Liver (tissue), 9 donors: ENCODE data around the gene PADI3. TPM values are rescaled to one million over a fixed set of nuclear protein-coding genes. Genes with fewer than 3 reads are reported as not detected.
A peak's percentile ranks its signal among the peaks of the same experiment; 100 is the strongest.

ENCODE experiments used
- DNase-seq: peaks from one replicate; pipeline ENCODE4 v3.0.0-alpha.2; 2017; ENCODE audit warnings: low spot score
- H3K27ac ChIP-seq, 2 donors: one replicate each; pipeline ENCODE4 v1.7.0; 2013; ENCODE audit warnings: inconsistent platforms in 2 of 2, low read length in 2 of 2, control low read depth in 1 of 2, low read depth in 1 of 2, mild to moderate bottlenecking in 1 of 2
- H3K27me3 ChIP-seq, 4 donors: one replicate each; pipeline versions ENCODE4 v1.6.1 to v1.7.0; 2013; ENCODE audit warnings: low read length in 3 of 4, inconsistent platforms in 1 of 4, mild to moderate bottlenecking in 1 of 4, moderate library complexity in 1 of 4; ENCODE audit not compliant: control insufficient read depth in 4 of 4, insufficient read depth in 4 of 4
- H3K36me3 ChIP-seq, 4 donors: one replicate each; pipeline versions ENCODE4 v1.6.1 to v1.7.0; 2013; ENCODE audit warnings: low read length in 3 of 4, mild to moderate bottlenecking in 3 of 4, low read depth in 1 of 4, moderate library complexity in 1 of 4; ENCODE audit not compliant: control insufficient read depth in 4 of 4, insufficient read depth in 3 of 4
- H3K4me1 ChIP-seq, 4 donors: one replicate each; pipeline versions ENCODE4 v1.6.1 to v1.7.0; 2013; ENCODE audit warnings: low read length in 3 of 4, mild to moderate bottlenecking in 3 of 4, moderate library complexity in 1 of 4; ENCODE audit not compliant: control insufficient read depth in 4 of 4, insufficient read depth in 4 of 4
- H3K4me3 ChIP-seq, 3 donors: one replicate each; pipeline versions ENCODE4 v1.6.1 to v1.7.0; 2013; ENCODE audit warnings: low read length in 3 of 3, control low read depth in 1 of 3, low read depth in 1 of 3, mild to moderate bottlenecking in 1 of 3
- H3K9ac ChIP-seq, 2 donors: one replicate each; pipeline ENCODE4 v1.7.0; 2013; ENCODE audit warnings: low read length in 2 of 2, mild to moderate bottlenecking in 2 of 2, moderate library complexity in 2 of 2, control low read depth in 1 of 2, low read depth in 1 of 2
- H3K9me3 ChIP-seq, 4 donors: one replicate each; pipeline versions ENCODE4 v1.6.1 to v1.7.0; 2013; ENCODE audit warnings: low read length in 3 of 4; ENCODE audit not compliant: control insufficient read depth in 4 of 4
- CTCF ChIP-seq: fragments of 150-350 bp; IDR thresholded peaks from 2 replicates; pipeline ENCODE4 v1.5.1; 2017; ENCODE audit warnings: improper control_type of control experiment, low read depth, low read length; ENCODE audit not compliant: missing input control
- EGR1 ChIP-seq, 2 donors: IDR thresholded peaks; 2 replicates each; pipeline ENCODE4 v1.6.1; 2016 to 2018; ENCODE audit warnings: antibody characterized with exemption in 2 of 2, low read depth in 2 of 2
- FOXA1 ChIP-seq: IDR thresholded peaks from 2 replicates; pipeline ENCODE4 v1.6.1; 2016; ENCODE audit warnings: antibody characterized with exemption
- GABPA ChIP-seq, 2 donors: IDR thresholded peaks in 1 of 2; conservative IDR thresholded peaks in 1 of 2; 2 replicates each; pipeline ENCODE4 v1.6.1; 2016; ENCODE audit warnings: antibody characterized with exemption in 2 of 2, mild to moderate bottlenecking in 1 of 2, moderate library complexity in 1 of 2
- HNF4A ChIP-seq, 2 donors: conservative IDR thresholded peaks; 2 replicates each; pipeline ENCODE4 v1.6.1; 2016; ENCODE audit warnings: antibody characterized with exemption in 2 of 2, mild to moderate bottlenecking in 2 of 2
- HNF4G ChIP-seq: IDR thresholded peaks from 2 replicates; pipeline ENCODE4 v1.6.1; 2016; ENCODE audit warnings: antibody characterized with exemption
- JUND ChIP-seq, 2 donors: IDR thresholded peaks; 2 replicates each; pipeline ENCODE4 v1.6.1; 2016; ENCODE audit warnings: antibody characterized with exemption in 2 of 2
- MAX ChIP-seq: IDR thresholded peaks from 2 replicates; pipeline ENCODE4 v1.6.1; 2016; ENCODE audit warnings: antibody characterized with exemption
- NR2F2 ChIP-seq: IDR thresholded peaks from 2 replicates; pipeline ENCODE4 v1.6.1; 2016; ENCODE audit warnings: antibody characterized with exemption
- RAD21 ChIP-seq, 2 donors: IDR thresholded peaks; 2 replicates each; pipeline ENCODE4 v1.6.1; 2016; ENCODE audit warnings: antibody characterized with exemption in 2 of 2, mild to moderate bottlenecking in 2 of 2
- REST ChIP-seq: IDR thresholded peaks from 2 replicates; pipeline ENCODE4 v1.6.1; 2016; ENCODE audit warnings: antibody characterized with exemption, mild to moderate bottlenecking
- RXRA ChIP-seq, 2 donors: IDR thresholded peaks; 2 replicates each; pipeline ENCODE4 v1.6.1; 2017 to 2018; ENCODE audit warnings: antibody characterized with exemption in 2 of 2, mild to moderate bottlenecking in 1 of 2
- SP1 ChIP-seq: IDR thresholded peaks from 2 replicates; pipeline ENCODE4 v1.6.1; 2018; ENCODE audit warnings: antibody characterized with exemption, mild to moderate bottlenecking
- TAF1 ChIP-seq: conservative IDR thresholded peaks from 2 replicates; pipeline ENCODE4 v1.6.1; 2016; ENCODE audit warnings: antibody characterized with exemption, mild to moderate bottlenecking
- YY1 ChIP-seq: IDR thresholded peaks from 2 replicates; pipeline ENCODE4 v1.6.1; 2016; ENCODE audit warnings: antibody characterized with exemption, mild to moderate bottlenecking
- ZBTB33 ChIP-seq: IDR thresholded peaks from 2 replicates; pipeline ENCODE4 v1.6.1; 2016; ENCODE audit warnings: antibody characterized with exemption
- WGBS: extraction: QIAGEN DNeasy Blood & Tissue Kit; methylation state at CpG from one replicate; pipeline ENCODE4 v1.1.7; 2013; 5-methylcytosine and 5-hydroxymethylcytosine counted together
- polyA plus RNA-seq, 2 donors: library from polyadenylated mRNA; stranded (reverse) in 1 of 2; unstranded in 1 of 2; fragments of 200-250 nt in 1 of 2; fragments of >200 nt in 1 of 2; fragmentation: Nextera tagmentation in 1 of 2; extraction: Ambion mirVana in 1 of 2; gene quantifications; one replicate each; pipeline versions ENCODE4 v1.2.1 to v1.2.3, GENCODE V29; 2013 to 2015
- total RNA-seq, 2 donors: library from RNA; depleted of rRNA; stranded (reverse); fragments of >200 nt; gene quantifications; one replicate each; pipeline ENCODE4 v1.2.3, GENCODE V29; 2014
- donor health status: healthy.
- donor health status: healthy.
- donor health status: healthy.
- donor health status: healthy.
- donor health status: healthy.

Gene PADI3
- total and polyA plus RNA-seq, 4 donors = not detected

GRCh38 chr1:17307946-17308345 lies 59.0 kb downstream of the PADI3 start, which contains the start of gene PADI4:
PADI4 (plus strand) TSS chr1:17308197; CDS start chr1:17308223, 26 bp downstream.
- H3K27me3 ChIP-seq = peaks cover 0 to 7% (median 2%) of the 10 kb centered on the region in 4 donors

GRCh38 chr1:17308593-17308992 lies 59.7 kb downstream of the PADI3 start:
- TF ChIP-seq CTCF = no peak
- no peak for TF ChIP-seq FOXA1
- TF ChIP-seq SP1 = no peak
- TF ChIP-seq ZBTB33 = no peak
- TF ChIP-seq RXRA (IDR thresholded peaks at IDR 0.05) = no peak
- TF ChIP-seq GABPA (IDR thresholded peaks at IDR 0.05 in 1 of 2, conservative IDR thresholded peaks at IDR 0.05 in 1 of 2) = no peak
- TF ChIP-seq MAX = no peak
- H3K4me1 ChIP-seq = no peaks in the 10 kb centered on the region

More at GRCh38 chr1:17307946-17308345, 59.0 kb downstream of the PADI3 start, which contains the start of gene PADI4:
- Histone ChIP-seq H3K36me3 (no peaks in the 10 kb centered on the region), H3K9ac (no peak within 1 kb of the TSS), H3K4me3 (no peak within 1 kb of the TSS), H3K27ac (peak within 1 kb of the TSS in 1 of 2 donors; percentile 19), H3K9me3 (no peaks in the 10 kb centered on the region), H3K4me1 (no peaks in the 10 kb centered on the region)
- TF ChIP-seq HNF4G (no peak), EGR1 (IDR thresholded peaks at IDR 0.05; ENCODE audit: low read depth in 2 of 2) (no peak), CTCF (no peak), JUND (IDR thresholded peaks at IDR 0.05) (no peak), NR2F2 (no peak), MAX (no peak), YY1 (no peak), TAF1 (no peak), FOXA1 (no peak), HNF4A (conservative IDR thresholded peaks at IDR 0.05) (no peak), RAD21 (IDR thresholded peaks at IDR 0.05) (no peak), REST (no peak), GABPA (IDR thresholded peaks at IDR 0.05 in 1 of 2, conservative IDR thresholded peaks at IDR 0.05 in 1 of 2) (no peak), RXRA (IDR thresholded peaks at IDR 0.05) (no peak)
- 52% methylated on average over 8 of the region's 8 CpGs for WGBS
- DNase-seq = no peak

More at GRCh38 chr1:17308593-17308992, 59.7 kb downstream of the PADI3 start:
- Histone ChIP-seq H3K36me3 (no peaks in the 10 kb centered on the region), H3K27me3 (peaks cover 0 to 7% (median 2%) of the 10 kb centered on the region in 4 donors), H3K9me3 (no peaks in the 10 kb centered on the region), H3K9ac (no peak overlapping the region), H3K27ac (no peak overlapping the region), H3K4me3 (no peak overlapping the region)
- 54% methylated on average over 6 of the region's 6 CpGs for WGBS
- no peak for DNase-seq
